MM.1S (cell line): ENCODE data around the gene PLD1.

Source experiments
- DNase-seq: peaks from one replicate; pipeline ENCODE4 v3.0.0-alpha.2; 2015
- H2AFZ ChIP-seq: fragments of 300-600 bp; sonication (generic); 2 replicates; pipeline ENCODE4 v1.6.0; 2016; ENCODE audit warnings: antibody characterized with exemption, low read length
- H3F3A ChIP-seq: fragments of 300-600 bp; sonication (generic); 2 replicates; pipeline ENCODE4 v1.6.1; 2016; ENCODE audit warnings: mild to moderate bottlenecking, antibody characterized with exemption, low read length, moderate library complexity, mixed read lengths; ENCODE audit not compliant: insufficient read depth
- H3K27ac ChIP-seq: fragments of 300-600 bp; sonication (generic); 2 replicates; pipeline ENCODE4 v1.5.1; 2016; ENCODE audit warnings: mild to moderate bottlenecking, low read length
- H3K27me3 ChIP-seq: fragments of 300-600 bp; sonication (generic); replicated peaks from 2 replicates; pipeline ENCODE4 v1.6.0; 2016; ENCODE audit warnings: low read length; ENCODE audit not compliant: insufficient read depth
- H3K36me3 ChIP-seq: fragments of 300-600 bp; sonication (generic); replicated peaks from 2 replicates; pipeline ENCODE4 v1.6.1; 2016; ENCODE audit warnings: mild to moderate bottlenecking, low read length, mixed read lengths; ENCODE audit not compliant: insufficient read depth
- H3K4me1 ChIP-seq: fragments of 300-600 bp; sonication (generic); 2 replicates; pipeline ENCODE4 v1.6.1; 2016; ENCODE audit warnings: low read length, mixed read lengths
- H3K4me2 ChIP-seq: fragments of 300-600 bp; sonication (generic); 2 replicates; pipeline ENCODE4 v1.6.0; 2016; ENCODE audit warnings: low read depth, low read length
- H3K4me3 ChIP-seq: fragments of 300-600 bp; sonication (generic); 2 replicates; pipeline ENCODE4 v1.5.1; 2016; ENCODE audit warnings: low read length, mixed read lengths
- H3K79me2 ChIP-seq: fragments of 300-600 bp; sonication (generic); 2 replicates; pipeline ENCODE4 v1.6.1; 2016; ENCODE audit warnings: mixed run types, low read length, mixed read lengths
- H3K9ac ChIP-seq: fragments of 300-600 bp; sonication (generic); 2 replicates; pipeline ENCODE4 v1.6.1; 2016; ENCODE audit warnings: low read length, mixed read lengths
- H3K9me2 ChIP-seq: fragments of 300-600 bp; sonication (generic); replicated peaks from 2 replicates; pipeline ENCODE4 v1.6.1; 2016; ENCODE audit warnings: mild to moderate bottlenecking, low read length, mixed read lengths; ENCODE audit not compliant: insufficient read depth
- H3K9me3 ChIP-seq: fragments of 300-600 bp; sonication (generic); replicated peaks from 2 replicates; pipeline ENCODE4 v1.6.1; 2016; ENCODE audit warnings: mild to moderate bottlenecking, low read length, mixed read lengths; ENCODE audit not compliant: insufficient read depth
- H4K20me1 ChIP-seq: fragments of 300-600 bp; sonication (generic); 2 replicates; pipeline ENCODE4 v1.6.1; 2016; ENCODE audit warnings: mild to moderate bottlenecking, low read length, moderate library complexity, mixed read lengths; ENCODE audit not compliant: insufficient read depth
- EZH2 ChIP-seq: fragments of 300-600 bp; sonication (generic); optimal IDR thresholded peaks from 2 replicates; pipeline ENCODE3; 2017; ENCODE audit warnings: low read depth, mild to moderate bottlenecking, antibody characterized with exemption, low read length, mixed read lengths
- EZH2phosphoT487 ChIP-seq: fragments of 300-600 bp; sonication (generic); IDR thresholded peaks from 2 replicates; pipeline ENCODE4 v1.6.1; 2018; ENCODE audit warnings: antibody characterized with exemption, low read length
- TF ChIP-seq, protein P1 (sequence below): fragments of 300-600 bp; sonication (generic); IDR thresholded peaks from 2 replicates; pipeline ENCODE4 v1.5.1; 2016; ENCODE audit warnings: antibody characterized with exemption, low read length, mixed read lengths

PLD1 gene

DNA sequence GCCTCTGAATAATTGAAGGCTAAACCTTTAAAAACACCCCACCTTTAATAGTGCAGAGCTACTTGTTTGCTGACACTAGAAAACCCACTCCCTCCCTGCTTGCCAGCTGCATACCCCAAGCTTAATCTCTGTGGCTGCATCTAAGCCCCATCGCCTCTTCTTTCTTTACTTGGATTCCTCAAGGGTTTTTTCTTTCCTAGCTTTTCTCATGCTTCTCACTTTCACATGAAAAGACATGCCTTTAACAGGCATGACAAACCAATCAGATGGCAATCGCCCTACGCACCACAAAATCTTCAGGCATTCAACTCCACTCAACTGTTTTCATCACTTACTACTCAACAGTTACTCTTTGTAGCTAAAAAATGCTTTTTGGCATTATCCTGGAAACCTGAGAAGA lies 77.5 kb downstream of the PLD1 start:
- no peaks in the 10 kb centered on the region for H3K9me2 ChIP-seq
- no peak overlapping the region for H3K27ac ChIP-seq

DNA sequence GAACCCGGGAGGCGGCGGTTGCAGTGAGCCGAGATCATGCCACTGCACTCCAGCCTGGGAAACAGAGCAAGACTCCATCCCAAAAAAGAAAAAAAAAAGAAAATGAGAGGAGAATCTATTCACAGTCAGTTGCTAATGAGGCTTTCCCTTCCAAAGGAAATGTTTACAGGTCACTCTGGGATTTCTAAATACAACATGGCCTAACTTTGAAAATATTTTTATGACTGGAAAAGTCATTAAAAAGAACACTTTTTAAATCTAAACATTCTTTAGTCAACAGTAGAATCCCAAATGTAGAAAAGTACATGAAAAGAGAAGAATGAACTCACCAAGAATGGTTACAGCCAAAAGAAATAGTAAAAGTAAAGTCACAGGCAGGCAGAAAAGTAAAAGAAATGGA lies 78.6 kb downstream of the PLD1 start:
- no peaks in the 10 kb centered on the region for H3K36me3 ChIP-seq
- no peaks in the 10 kb centered on the region for H3K27me3 ChIP-seq
- no peak for DNase-seq
- H3K27ac ChIP-seq, result no peak overlapping the region
- H3K9me2 ChIP-seq, result no peaks in the 10 kb centered on the region
- no peak overlapping the region for H2AFZ ChIP-seq
- H3F3A ChIP-seq, result no peaks in the 10 kb centered on the region
- H3K4me3 ChIP-seq, result no peak overlapping the region
- H3K79me2 ChIP-seq, result no peaks in the 10 kb centered on the region
- no peak overlapping the region for H3K9ac ChIP-seq
- no peaks in the 10 kb centered on the region for H3K4me1 ChIP-seq
- TF ChIP-seq, protein P1, sequence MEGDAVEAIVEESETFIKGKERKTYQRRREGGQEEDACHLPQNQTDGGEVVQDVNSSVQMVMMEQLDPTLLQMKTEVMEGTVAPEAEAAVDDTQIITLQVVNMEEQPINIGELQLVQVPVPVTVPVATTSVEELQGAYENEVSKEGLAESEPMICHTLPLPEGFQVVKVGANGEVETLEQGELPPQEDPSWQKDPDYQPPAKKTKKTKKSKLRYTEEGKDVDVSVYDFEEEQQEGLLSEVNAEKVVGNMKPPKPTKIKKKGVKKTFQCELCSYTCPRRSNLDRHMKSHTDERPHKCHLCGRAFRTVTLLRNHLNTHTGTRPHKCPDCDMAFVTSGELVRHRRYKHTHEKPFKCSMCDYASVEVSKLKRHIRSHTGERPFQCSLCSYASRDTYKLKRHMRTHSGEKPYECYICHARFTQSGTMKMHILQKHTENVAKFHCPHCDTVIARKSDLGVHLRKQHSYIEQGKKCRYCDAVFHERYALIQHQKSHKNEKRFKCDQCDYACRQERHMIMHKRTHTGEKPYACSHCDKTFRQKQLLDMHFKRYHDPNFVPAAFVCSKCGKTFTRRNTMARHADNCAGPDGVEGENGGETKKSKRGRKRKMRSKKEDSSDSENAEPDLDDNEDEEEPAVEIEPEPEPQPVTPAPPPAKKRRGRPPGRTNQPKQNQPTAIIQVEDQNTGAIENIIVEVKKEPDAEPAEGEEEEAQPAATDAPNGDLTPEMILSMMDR, result no peak
- TF ChIP-seq EZH2 (no peak), EZH2phosphoT487 (no peak)
- no peak overlapping the region for H3K4me2 ChIP-seq
- no peaks in the 10 kb centered on the region for H4K20me1 ChIP-seq
- H3K9me3 ChIP-seq, result no peaks in the 10 kb centered on the region

More for the DNA sequence above, 77.5 kb downstream of the PLD1 start:
- Histone ChIP-seq H3K27me3 (no peaks in the 10 kb centered on the region), H3K4me1 (no peaks in the 10 kb centered on the region), H3F3A (no peaks in the 10 kb centered on the region), H3K4me2 (no peak overlapping the region), H3K9ac (no peak overlapping the region), H4K20me1 (no peaks in the 10 kb centered on the region), H3K79me2 (no peaks in the 10 kb centered on the region), H3K36me3 (no peaks in the 10 kb centered on the region), H3K4me3 (no peak overlapping the region), H3K9me3 (no peaks in the 10 kb centered on the region), H2AFZ (no peak overlapping the region)
- TF ChIP-seq EZH2, result no peak
- no peak for TF ChIP-seq EZH2phosphoT487
- TF ChIP-seq, protein P1, result no peak
- no peak for DNase-seq

DNA sequence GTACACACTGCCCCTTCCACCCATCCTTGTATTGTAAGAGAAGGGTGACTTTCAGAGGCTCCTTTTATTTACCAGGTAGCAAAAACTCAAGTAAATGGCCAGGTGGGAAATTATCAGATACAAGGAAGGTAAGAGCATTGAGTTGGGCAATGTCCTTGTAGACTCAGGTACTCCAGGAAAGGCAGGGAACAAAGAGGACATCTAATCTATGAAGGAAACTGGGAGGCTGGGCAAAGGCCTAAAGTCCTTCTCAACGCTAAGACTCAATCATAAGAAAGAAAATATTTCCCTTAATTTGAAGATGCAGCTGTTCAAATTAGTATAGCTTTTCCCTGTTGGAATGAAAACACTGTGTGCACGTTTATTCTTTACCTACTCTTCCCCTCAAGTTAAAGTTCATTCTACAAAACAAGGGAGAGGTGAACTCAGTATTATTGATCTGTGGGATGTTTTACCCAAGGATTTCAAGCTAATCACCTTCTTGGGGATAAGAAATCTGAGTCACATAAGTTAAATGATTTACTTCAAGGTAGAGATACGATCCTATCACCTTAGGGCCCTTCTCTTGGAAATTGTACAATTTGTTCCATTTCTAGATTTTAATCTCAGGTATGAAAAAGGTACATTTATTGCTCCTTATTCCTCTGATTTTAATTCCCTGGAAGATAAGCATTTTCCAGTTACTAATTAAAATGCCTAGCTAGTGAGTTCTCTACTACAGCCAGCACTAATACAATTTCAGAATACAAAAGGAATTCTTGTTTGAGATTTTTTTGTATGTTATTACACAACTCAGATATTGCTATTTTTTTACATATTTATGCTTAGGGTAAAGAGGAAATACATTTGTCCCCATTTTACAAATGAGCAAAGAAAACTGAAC lies 80.6 kb downstream of the PLD1 start:
- no peaks in the 10 kb centered on the region for H3K9me3 ChIP-seq
- no peak for TF ChIP-seq EZH2
- TF ChIP-seq EZH2phosphoT487, result no peak
- TF ChIP-seq, protein P1, result no peak
- H3K36me3 ChIP-seq, result no peaks in the 10 kb centered on the region
- no peaks in the 10 kb centered on the region for H3F3A ChIP-seq
- no peaks in the 10 kb centered on the region for H3K79me2 ChIP-seq
- no peak overlapping the region for H2AFZ ChIP-seq
- DNase-seq, result no peak
- H3K4me1 ChIP-seq, result no peaks in the 10 kb centered on the region
- H3K9ac ChIP-seq, result no peak overlapping the region
- H4K20me1 ChIP-seq, result no peaks in the 10 kb centered on the region
- H3K27ac ChIP-seq, result no peak overlapping the region
- H3K27me3 ChIP-seq, result no peaks in the 10 kb centered on the region
- no peak overlapping the region for H3K4me2 ChIP-seq
- no peak overlapping the region for H3K4me3 ChIP-seq
- H3K9me2 ChIP-seq, result no peaks in the 10 kb centered on the region
